ENCODE measurements around the gene CFAP46.
A peak's percentile ranks its signal among the peaks of the same experiment; 100 is the strongest.

CFAP46 gene

GRCh38 chr10:132979491-132980425 lies 37.4 kb upstream of the CFAP46 start:
- no peak for DNase-seq (ENCODE audit: low spot score)

GRCh38 chr10:132978542-132978941 lies 36.2 kb upstream of the CFAP46 start:
- DNase-seq (ENCODE audit: low spot score) = no peak

- no peak for DNase-seq (ENCODE audit: low spot score)
Observed at GRCh38 chr10:132977807-132978206, 35.4 kb upstream of the CFAP46 start.

GRCh38 chr10:132977076-132977475 lies 34.7 kb upstream of the CFAP46 start:
- DNase-seq (ENCODE audit: low spot score) = no peak

GRCh38 chr10:132975831-132976682 lies 33.7 kb upstream of the CFAP46 start:
- no peak for DNase-seq (ENCODE audit: low spot score)

- no peak for DNase-seq (ENCODE audit: low spot score)
Observed at GRCh38 chr10:132974886-132975830, 32.8 kb upstream of the CFAP46 start.

GRCh38 chr10:132974249-132974796 lies 32.0 kb upstream of the CFAP46 start:
- no peak for DNase-seq (ENCODE audit: low spot score)

- DNase-seq (ENCODE audit: low spot score) = no peak
Observed at GRCh38 chr10:132973903-132974241, 31.5 kb upstream of the CFAP46 start.

- no peak for DNase-seq (ENCODE audit: low spot score)
Observed at GRCh38 chr10:132972986-132973902, 30.9 kb upstream of the CFAP46 start.

GRCh38 chr10:132972149-132972985 lies 30.0 kb upstream of the CFAP46 start:
- no peak for DNase-seq (ENCODE audit: low spot score)

GRCh38 chr10:132971448-132972148 lies 29.2 kb upstream of the CFAP46 start:
- no peak for DNase-seq (ENCODE audit: low spot score)

- no peak for DNase-seq (ENCODE audit: low spot score)
Observed at GRCh38 chr10:132970641-132971438, 28.5 kb upstream of the CFAP46 start.

GRCh38 chr10:132967540-132967939 lies 25.2 kb upstream of the CFAP46 start:
- no peak for DNase-seq (ENCODE audit: low spot score)

- DNase-seq (ENCODE audit: low spot score) = peak; percentile 45
Observed at GRCh38 chr10:132965411-132966057, 23.2 kb upstream of the CFAP46 start.

GRCh38 chr10:132964707-132965410 lies 22.5 kb upstream of the CFAP46 start:
- DNase-seq (ENCODE audit: low spot score) = peak; percentile 17

- DNase-seq (ENCODE audit: low spot score) = no peak
Observed at GRCh38 chr10:132964231-132964630, 21.9 kb upstream of the CFAP46 start.

GRCh38 chr10:132963430-132963960 lies 21.1 kb upstream of the CFAP46 start:
- no peak for DNase-seq (ENCODE audit: low spot score)
